ENCODE results near the gene TBC1D7.

- TF ChIP-seq, protein P1, sequence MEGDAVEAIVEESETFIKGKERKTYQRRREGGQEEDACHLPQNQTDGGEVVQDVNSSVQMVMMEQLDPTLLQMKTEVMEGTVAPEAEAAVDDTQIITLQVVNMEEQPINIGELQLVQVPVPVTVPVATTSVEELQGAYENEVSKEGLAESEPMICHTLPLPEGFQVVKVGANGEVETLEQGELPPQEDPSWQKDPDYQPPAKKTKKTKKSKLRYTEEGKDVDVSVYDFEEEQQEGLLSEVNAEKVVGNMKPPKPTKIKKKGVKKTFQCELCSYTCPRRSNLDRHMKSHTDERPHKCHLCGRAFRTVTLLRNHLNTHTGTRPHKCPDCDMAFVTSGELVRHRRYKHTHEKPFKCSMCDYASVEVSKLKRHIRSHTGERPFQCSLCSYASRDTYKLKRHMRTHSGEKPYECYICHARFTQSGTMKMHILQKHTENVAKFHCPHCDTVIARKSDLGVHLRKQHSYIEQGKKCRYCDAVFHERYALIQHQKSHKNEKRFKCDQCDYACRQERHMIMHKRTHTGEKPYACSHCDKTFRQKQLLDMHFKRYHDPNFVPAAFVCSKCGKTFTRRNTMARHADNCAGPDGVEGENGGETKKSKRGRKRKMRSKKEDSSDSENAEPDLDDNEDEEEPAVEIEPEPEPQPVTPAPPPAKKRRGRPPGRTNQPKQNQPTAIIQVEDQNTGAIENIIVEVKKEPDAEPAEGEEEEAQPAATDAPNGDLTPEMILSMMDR (IDR thresholded peaks at IDR 0.05) = no peak
- TF ChIP-seq POLR2AphosphoS5 (IDR thresholded peaks at IDR 0.05) (no peak), POLR2A (IDR thresholded peaks at IDR 0.05) (no peak)
Observed at GRCh38 chr6:13278991-13279390, 49.3 kb downstream of the TBC1D7 start.

All from upper lobe of left lung (tissue), 4 donors.